K562 (cell line): ENCODE results near the gene TRAIP. TPM values are rescaled to one million over a fixed set of nuclear protein-coding genes. Genes with fewer than 3 reads are reported as not detected.

Source experiments
- ATAC-seq: fragments of 200-7000 bp; cut with Tn5 transposase; 3 replicates; pipeline ENCODE4 v1.9.1; 2020; ENCODE audit warnings: moderate library complexity
- BruUV-seq: library from RNA; stranded (reverse); fragments of 400-500 nt; replicated peaks from 2 replicates; lab custom pipeline; 2021; lab: Mats Ljungman, UMichigan
- CTCF ChIA-PET: fragments of 300-600 bp; formaldehyde crosslinking; extraction: SDS; loops from one replicate; lab custom pipeline; 2021; ENCODE audit warnings: low intra/inter-chr PET ratio; lab: Yijun Ruan, JAX
- POLR2A ChIA-PET: fragments of 300-600, 350-650 bp; sonication (Branson Sonifier 250); formaldehyde crosslinking; extraction: SDS; loops from one replicate; lab custom pipeline; 2021; ENCODE audit warnings: antibody characterized with exemption, inconsistent platforms; lab: Yijun Ruan, JAX
- DNase-seq, 4 experiments: peaks; one replicate each; pipeline versions ENCODE4 v3.0.0 to v3.0.0-alpha.2; 2011 to 2018; ENCODE audit warnings: low spot score in 3 of 4, mixed read lengths in 3 of 4; ENCODE audit errors: extremely low read depth in 1 of 4
- FAIRE-seq: peaks from 2 replicates; lab custom pipeline; 2011; peaks lifted over from hg19 to GRCh38; lab: Jason Lieb, UNC
- H2AFZ ChIP-seq: 2 replicates; pipeline ENCODE4 v1.6.0; 2011; ENCODE audit warnings: low read depth, low read length, control low read depth, inconsistent platforms
- H3K27ac ChIP-seq: fragments of 200-600 bp; 3 replicates; pipeline ENCODE4 v1.8.0; 2011; ENCODE audit warnings: low read depth, mild to moderate bottlenecking, control low read depth, inconsistent platforms, low read length, moderate library complexity, mixed read lengths; ENCODE audit errors: extremely low read depth
- H3K27me3 ChIP-seq, 2 experiments: fragments of 300-600 bp in 1 of 2; 2 replicates in 1 of 2; 3 replicates in 1 of 2; pipeline versions ENCODE4 v1.6.0 to v1.8.0; 2011; ENCODE audit warnings: inconsistent platforms in 2 of 2, low read length in 2 of 2, mild to moderate bottlenecking in 1 of 2, mixed read lengths in 1 of 2, moderate library complexity in 1 of 2; ENCODE audit not compliant: control insufficient read depth in 2 of 2, insufficient read depth in 2 of 2
- H3K36me3 ChIP-seq: fragments of 300-600 bp; 3 replicates; pipeline ENCODE4 v1.8.0; 2011; ENCODE audit warnings: mild to moderate bottlenecking, low read length, inconsistent platforms; ENCODE audit not compliant: control insufficient read depth, insufficient read depth
- H3K4me1 ChIP-seq, 2 experiments: fragments of 200-600 bp in 1 of 2; replicated peaks in 1 of 2; 2 replicates in 1 of 2; 3 replicates in 1 of 2; pipeline versions ENCODE4 v1.5.1 to v1.8.0; 2011; ENCODE audit warnings: inconsistent platforms in 2 of 2, low read length in 2 of 2, mild to moderate bottlenecking in 1 of 2, mixed read lengths in 1 of 2, moderate library complexity in 1 of 2; ENCODE audit not compliant: control insufficient read depth in 2 of 2, insufficient read depth in 2 of 2
- H3K4me2 ChIP-seq: 2 replicates; pipeline ENCODE4 v1.6.1; 2011; ENCODE audit warnings: low read length, control low read depth, inconsistent platforms, mixed read lengths; ENCODE audit not compliant: insufficient read depth
- H3K4me3 ChIP-seq: fragments of 200-600 bp; sonication (generic), shearing (Covaris generic); 2 replicates; pipeline ENCODE4 v1.5.1; 2016; ENCODE audit warnings: control low read depth, inconsistent platforms
- H3K79me2 ChIP-seq: fragments of 200-600 bp; 3 replicates; pipeline ENCODE4 v1.8.0; 2011; ENCODE audit warnings: low read length, inconsistent platforms; ENCODE audit not compliant: control insufficient read depth, insufficient read depth
- H3K9ac ChIP-seq, 2 experiments: 2 replicates each; pipeline versions ENCODE4 v1.6.0 to v1.6.1; 2011; ENCODE audit warnings: low read depth in 2 of 2, low read length in 2 of 2, control low read depth in 1 of 2, inconsistent platforms in 1 of 2, mild to moderate bottlenecking in 1 of 2, mixed read lengths in 1 of 2; ENCODE audit not compliant: insufficient read depth in 1 of 2
- H3K9me1 ChIP-seq: one replicate; pipeline ENCODE4 v1.6.0; 2011; ENCODE audit warnings: inconsistent platforms, mild to moderate bottlenecking, low read length, moderate library complexity; ENCODE audit not compliant: control insufficient read depth, insufficient read depth
- H3K9me3 ChIP-seq: replicated peaks from 2 replicates; pipeline ENCODE4 v1.5.1; 2011; ENCODE audit warnings: low read depth, low read length, inconsistent platforms; ENCODE audit not compliant: control insufficient read depth, insufficient read depth
- H4K20me1 ChIP-seq: replicated peaks from 2 replicates; pipeline ENCODE4 v1.6.1; 2011; ENCODE audit warnings: low read length, inconsistent platforms, mixed read lengths; ENCODE audit not compliant: control insufficient read depth, insufficient read depth
- BRD9 ChIP-seq: fragments of 450-650 bp; IDR thresholded peaks from 2 replicates; pipeline ENCODE4 v1.6.1; 2018; ENCODE audit warnings: low read depth; ENCODE audit not compliant: partially characterized antibody
- CTBP1 ChIP-seq: fragments of 450-650 bp; IDR thresholded peaks from 2 replicates; pipeline ENCODE4 v1.6.1; 2016; ENCODE audit warnings: borderline replicate concordance
- HCFC1 ChIP-seq: IDR thresholded peaks from 2 replicates; pipeline ENCODE4 v1.6.1; 2012; ENCODE audit warnings: low read depth, low read length, improper control_type of control experiment
- HDAC1 ChIP-seq, 2 experiments: fragments of 450-650 bp; IDR thresholded peaks; 2 replicates each; pipeline ENCODE4 v1.6.1; 2016 to 2017; ENCODE audit warnings: inconsistent platforms in 1 of 2, mild to moderate bottlenecking in 1 of 2, moderate library complexity in 1 of 2
- KDM2B ChIP-seq: fragments of 250-450 bp; sonication (Bioruptor Pico); IDR thresholded peaks from 2 replicates; pipeline ENCODE4 v1.8.0; 2021; ENCODE audit warnings: mild to moderate bottlenecking, moderate library complexity
- L3MBTL2 ChIP-seq: fragments of 450-650 bp; IDR thresholded peaks from 2 replicates; pipeline ENCODE4 v1.6.1; 2016; ENCODE audit warnings: mild to moderate bottlenecking, moderate library complexity
- MAFK ChIP-seq: IDR thresholded peaks from 2 replicates; pipeline ENCODE4 v1.6.1; 2011; ENCODE audit warnings: low read length, improper control_type of control experiment
- MNT ChIP-seq, 2 experiments: fragments of 450-650 bp; conservative IDR thresholded peaks; 2 replicates each; pipeline ENCODE4 v1.6.1; 2017; ENCODE audit warnings: mild to moderate bottlenecking in 2 of 2, moderate library complexity in 2 of 2
- PHF8 ChIP-seq: fragments of 200-600 bp; sonication (generic); IDR thresholded peaks from 2 replicates; pipeline ENCODE4 v1.6.1; 2012; ENCODE audit warnings: mixed run types, mild to moderate bottlenecking, inconsistent platforms, low read length, moderate library complexity, borderline replicate concordance
- POLR2H ChIP-seq: IDR thresholded peaks from 2 replicates; pipeline ENCODE4 v1.6.1; 2016; ENCODE audit warnings: missing genetic modification characterization, low read depth, mild to moderate bottlenecking, control low read depth, missing compliant biosample characterization, moderate library complexity
- RBBP5 ChIP-seq: fragments of 200-600 bp; sonication (generic); IDR thresholded peaks from 2 replicates; pipeline ENCODE4 v1.6.1; 2012; ENCODE audit warnings: borderline replicate concordance, mild to moderate bottlenecking, low read length, control low read depth, inconsistent platforms; ENCODE audit not compliant: insufficient read depth, poor library complexity, severe bottlenecking
- STAG1 ChIP-seq: sonication (generic); formaldehyde crosslinking; IDR thresholded peaks from 2 replicates; pipeline ENCODE4 v1.5.0; 2020; ENCODE audit warnings: missing genetic modification reagents, borderline replicate concordance
- WGBS: fragments of 100-300 bp; shearing (Covaris generic); methylation state at CpG from one replicate; pipeline ENCODE4 v1.1.6; 2016; ENCODE audit warnings: low coverage, mixed read lengths; ENCODE audit not compliant: insufficient coverage; ENCODE audit errors: missing lambda C conversion rate; 5-methylcytosine and 5-hydroxymethylcytosine counted together
- in situ Hi-C: fragments of 300-500 bp; cut with MboI; formaldehyde crosslinking; loops from 4 replicates; pipeline ENCODE4 v1.15.0; 2018; ENCODE audit warnings: inconsistent platforms, mixed read lengths
- intact Hi-C: fragments of 100-400 bp; cut with micrococcal nuclease; formaldehyde crosslinking; loops from 2 replicates; pipeline ENCODE4 v1.14.2; 2022
- polyA plus RNA-seq, 8 experiments: library from polyadenylated mRNA; depleted of rRNA in 4 of 8; stranded (reverse) in 5 of 8; unstranded in 3 of 8; fragments of >200 nt; fragmentation: Nextera tagmentation in 2 of 8; fragmentation: Illumina TruSeq in 1 of 8; extraction: Ambion mirVana in 2 of 8; extraction: Trizol in 1 of 8; gene quantifications; 2 replicates each; pipeline versions ENCODE4 v1.2.1 to v1.2.3, GENCODE V29; 2011 to 2014; ENCODE audit warnings: inconsistent platforms in 1 of 8, missing spikeins in 1 of 8
- total RNA-seq, 7 experiments: library from RNA; depleted of rRNA in 6 of 7; stranded (reverse); fragments of >200 nt in 6 of 7; fragmentation: Illumina TruSeq in 2 of 7; extraction: Trizol in 2 of 7; gene quantifications; 2 replicates each; pipeline versions ENCODE4 v1.2.1 to v1.2.3, GENCODE V29; 2011 to 2021; ENCODE audit warnings: low replicate concordance in 1 of 7
- TF ChIP-seq, protein P1 (sequence below): fragments of 200-800 bp; sonication (Bioruptor generic); IDR thresholded peaks from 2 replicates; pipeline ENCODE4 v1.6.1; 2017; ENCODE audit warnings: missing genetic modification characterization, missing compliant biosample characterization
- TF ChIP-seq, protein P2 (sequence below), 3 experiments: IDR thresholded peaks in 2 of 3; conservative IDR thresholded peaks in 1 of 3; 2 replicates each; pipeline ENCODE4 v1.5.1; 2011 to 2012; ENCODE audit warnings: low read length in 3 of 3, mild to moderate bottlenecking in 3 of 3, control low read depth in 2 of 3, improper control_type of control experiment in 1 of 3, inconsistent platforms in 1 of 3, low read depth in 1 of 3, mixed read lengths in 1 of 3, moderate library complexity in 1 of 3; ENCODE audit not compliant: insufficient read depth in 2 of 3

The TRAIP gene
- total and polyA plus RNA-seq, 9 of the 15 experiments (the other 6 are each of a cell fraction or from before 2014, with no cell fraction given): 14.3 to 38.6 (median 21.2) TPM

GRCh38 chr3:49802719-49803464 lies 53.5 kb downstream of the TRAIP start, which contains the start of gene INKA1:
Gene INKA1, plus strand, starts transcription at chr3:49803261. Its CDS starts 132 bp downstream, at chr3:49803393.
- peak within 1 kb of the TSS; percentile 81 for H3K27ac ChIP-seq
- ChIA-PET CTCF (interaction anchor here (2.0 kb wide), 1 partner anchor 36 kb away, joined by 9 read pairs; no protein-coding TSS in a partner anchor), POLR2A (interaction anchor here (0.6 to 2.4 kb wide), 12 partner anchors 10 to 890 kb away, joined by 3 to 16 read pairs (median 4); partner anchors contain the start of genes GMPPB, IP6K1, MST1R and RBM5)
- no TSS peak for BruUV-seq
- peak within 1 kb of the TSS; percentile 100 for H2AFZ ChIP-seq
- peak within 1 kb of the TSS; percentile 96 for H3K4me2 ChIP-seq
- peaks cover 43 to 62% of the 10 kb centered on the region in 2 experiments for H3K4me1 ChIP-seq
- FAIRE-seq (no peak), ATAC-seq (peak; percentile 85), DNase-seq (peak; percentile 87 to 91 (median 88))
- peaks cover 9% of the 10 kb centered on the region; the same call in 2 of the 3 replicates for H3K36me3 ChIP-seq
- in situ Hi-C loops (no loop called here), intact Hi-C loops (loop anchor here (1.0 to 2.0 kb wide), 2 partner anchors 36 to 104 kb away; no protein-coding TSS in a partner anchor)
- no peaks in the 10 kb centered on the region for H3K9me3 ChIP-seq
- H3K79me2 ChIP-seq: peaks cover 23% of the 10 kb centered on the region
- peaks cover 4% of the 10 kb centered on the region for H3K9me1 ChIP-seq
- peak within 1 kb of the TSS; percentile 71 to 95 for H3K9ac ChIP-seq
- H4K20me1 ChIP-seq: no peaks in the 10 kb centered on the region
- no peaks in the 10 kb centered on the region for H3K27me3 ChIP-seq
- 0% methylated on average over 23 of the region's 71 CpGs for WGBS
- peak within 1 kb of the TSS; percentile 82 for H3K4me3 ChIP-seq
- TF ChIP-seq BRD9: no peak
- peak; percentile 71; the same call in 1 of the 2 replicates for TF ChIP-seq PHF8
- TF ChIP-seq, protein P1, sequence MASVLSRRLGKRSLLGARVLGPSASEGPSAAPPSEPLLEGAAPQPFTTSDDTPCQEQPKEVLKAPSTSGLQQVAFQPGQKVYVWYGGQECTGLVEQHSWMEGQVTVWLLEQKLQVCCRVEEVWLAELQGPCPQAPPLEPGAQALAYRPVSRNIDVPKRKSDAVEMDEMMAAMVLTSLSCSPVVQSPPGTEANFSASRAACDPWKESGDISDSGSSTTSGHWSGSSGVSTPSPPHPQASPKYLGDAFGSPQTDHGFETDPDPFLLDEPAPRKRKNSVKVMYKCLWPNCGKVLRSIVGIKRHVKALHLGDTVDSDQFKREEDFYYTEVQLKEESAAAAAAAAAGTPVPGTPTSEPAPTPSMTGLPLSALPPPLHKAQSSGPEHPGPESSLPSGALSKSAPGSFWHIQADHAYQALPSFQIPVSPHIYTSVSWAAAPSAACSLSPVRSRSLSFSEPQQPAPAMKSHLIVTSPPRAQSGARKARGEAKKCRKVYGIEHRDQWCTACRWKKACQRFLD: 0 out of 2 replicates have a peak, but pooled peaks have one; percentile 56
- TF ChIP-seq MNT (conservative IDR thresholded peaks at IDR 0.05): peak; percentile 4 to 8; a peak in 3 of 4 replicates
- peak; percentile 57; the same call in 1 of the 2 replicates for TF ChIP-seq POLR2H
- TF ChIP-seq, protein P2, sequence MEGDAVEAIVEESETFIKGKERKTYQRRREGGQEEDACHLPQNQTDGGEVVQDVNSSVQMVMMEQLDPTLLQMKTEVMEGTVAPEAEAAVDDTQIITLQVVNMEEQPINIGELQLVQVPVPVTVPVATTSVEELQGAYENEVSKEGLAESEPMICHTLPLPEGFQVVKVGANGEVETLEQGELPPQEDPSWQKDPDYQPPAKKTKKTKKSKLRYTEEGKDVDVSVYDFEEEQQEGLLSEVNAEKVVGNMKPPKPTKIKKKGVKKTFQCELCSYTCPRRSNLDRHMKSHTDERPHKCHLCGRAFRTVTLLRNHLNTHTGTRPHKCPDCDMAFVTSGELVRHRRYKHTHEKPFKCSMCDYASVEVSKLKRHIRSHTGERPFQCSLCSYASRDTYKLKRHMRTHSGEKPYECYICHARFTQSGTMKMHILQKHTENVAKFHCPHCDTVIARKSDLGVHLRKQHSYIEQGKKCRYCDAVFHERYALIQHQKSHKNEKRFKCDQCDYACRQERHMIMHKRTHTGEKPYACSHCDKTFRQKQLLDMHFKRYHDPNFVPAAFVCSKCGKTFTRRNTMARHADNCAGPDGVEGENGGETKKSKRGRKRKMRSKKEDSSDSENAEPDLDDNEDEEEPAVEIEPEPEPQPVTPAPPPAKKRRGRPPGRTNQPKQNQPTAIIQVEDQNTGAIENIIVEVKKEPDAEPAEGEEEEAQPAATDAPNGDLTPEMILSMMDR (IDR thresholded peaks at IDR 0.05 in 2 of 3, conservative IDR thresholded peaks at IDR 0.05 in 1 of 3; ENCODE audit: insufficient read depth in 2 of 3, low read depth in 1 of 3, low read length in 3 of 3): peak; percentile 79 to 87 (median 84)
- TF ChIP-seq CTBP1: peak; percentile 67; the same call in 1 of the 2 replicates
- TF ChIP-seq KDM2B (CRISPR knock-in tag): 0 out of 2 replicates have a peak, but pooled peaks have one; percentile 8
- TF ChIP-seq MAFK: no peak
- peak; percentile 26 for TF ChIP-seq RBBP5
- TF ChIP-seq L3MBTL2: 0 out of 2 replicates have a peak, but pooled peaks have one; percentile 20
- TF ChIP-seq STAG1 (CRISPR knock-in tag): peak; percentile 59; the same call in 1 of the 2 replicates
- TF ChIP-seq HCFC1: peak; percentile 35; the same call in 1 of the 2 replicates
- peak in 1 of 2 experiments; percentile 62; a peak in 1 of 4 replicates for TF ChIP-seq HDAC1 (IDR thresholded peaks at IDR 0.05)
